Fibroblast of lung (primary cell): Measurements from ENCODE around the gene SLC38A1. TPM values are rescaled to one million over a fixed set of nuclear protein-coding genes. Genes with fewer than 3 reads are reported as not detected.

ENCODE experiments used
- DNase-seq, 2 donors: peaks; one replicate each; pipeline versions ENCODE4 v3.0.0 to v3.0.0-alpha.2; 2010; ENCODE audit warnings: low read depth in 2 of 2
- H2AFZ ChIP-seq: 2 replicates; pipeline ENCODE4 v1.5.1; 2012; ENCODE audit warnings: low read length, control low read depth, inconsistent platforms
- H3K27ac ChIP-seq: 2 replicates; pipeline ENCODE4 v1.5.1; 2011; ENCODE audit warnings: low read length, control low read depth; ENCODE audit not compliant: insufficient read depth
- H3K27me3 ChIP-seq: 2 replicates; pipeline ENCODE4 v1.5.1; 2011; ENCODE audit warnings: mild to moderate bottlenecking, low read length; ENCODE audit not compliant: control insufficient read depth, insufficient read depth
- H3K36me3 ChIP-seq: 2 replicates; pipeline ENCODE4 v1.5.1; 2011; ENCODE audit warnings: low read length; ENCODE audit not compliant: control insufficient read depth, insufficient read depth
- H3K4me1 ChIP-seq: 2 replicates; pipeline ENCODE4 v1.5.1; 2011; ENCODE audit warnings: low read length; ENCODE audit not compliant: control insufficient read depth, insufficient read depth; ENCODE audit errors: extremely low read depth
- H3K4me2 ChIP-seq: 2 replicates; pipeline ENCODE4 v1.5.1; 2011; ENCODE audit warnings: low read length, control low read depth; ENCODE audit not compliant: insufficient read depth; ENCODE audit errors: extremely low read depth
- H3K4me3 ChIP-seq, 4 experiments: fragments of 200-600 bp in 1 of 4; sonication (generic) in 1 of 4; replicated peaks in 1 of 4; 2 replicates each; pipeline ENCODE4 v1.5.1; 2011 to 2016; ENCODE audit warnings: low read length in 4 of 4, low read depth in 3 of 4, mild to moderate bottlenecking in 3 of 4, control low read depth in 2 of 4, inconsistent platforms in 1 of 4, mixed read lengths in 1 of 4; ENCODE audit not compliant: insufficient read depth in 1 of 4; ENCODE audit errors: control extremely low read depth in 1 of 4
- H3K79me2 ChIP-seq: 2 replicates; pipeline ENCODE4 v1.5.1; 2012; ENCODE audit warnings: mild to moderate bottlenecking, low read length, inconsistent platforms; ENCODE audit not compliant: control insufficient read depth, insufficient read depth
- H3K9ac ChIP-seq: 2 replicates; pipeline ENCODE4 v1.5.1; 2011; ENCODE audit warnings: mild to moderate bottlenecking, low read length, control low read depth; ENCODE audit not compliant: insufficient read depth
- H3K9me3 ChIP-seq: 2 replicates; pipeline ENCODE4 v1.5.1; 2012; ENCODE audit warnings: low read depth, low read length; ENCODE audit not compliant: control insufficient read depth, insufficient read depth
- H4K20me1 ChIP-seq: 2 replicates; pipeline ENCODE4 v1.5.1; 2011; ENCODE audit warnings: low read length; ENCODE audit not compliant: control insufficient read depth, insufficient read depth; ENCODE audit errors: extremely low read depth
- EZH2 ChIP-seq: IDR thresholded peaks from 2 replicates; pipeline ENCODE4 v1.5.1; 2012; ENCODE audit warnings: low read length, control low read depth, mild to moderate bottlenecking; ENCODE audit errors: missing control alignments
- polyA plus RNA-seq, 2 donors: library from polyadenylated mRNA; depleted of rRNA in 1 of 2; stranded (reverse) in 1 of 2; unstranded in 1 of 2; fragments of >200 nt; gene quantifications; 2 replicates each; pipeline ENCODE4 v1.2.1, GENCODE V29; 2011 to 2012; ENCODE audit warnings: missing spikeins in 1 of 2
- total RNA-seq: library from RNA; depleted of rRNA; stranded (reverse); fragments of >200 nt; gene quantifications from 2 replicates; pipeline ENCODE4 v1.2.1, GENCODE V29; 2014
- TF ChIP-seq, protein P1 (sequence below), 2 donors: IDR thresholded peaks in 1 of 2; conservative IDR thresholded peaks in 1 of 2; 1 replicate in 1 of 2; 2 replicates in 1 of 2; pipeline ENCODE4 v1.5.1; 2011 to 2012; ENCODE audit warnings: low read length in 2 of 2, control low read depth in 1 of 2, inconsistent platforms in 1 of 2, low read depth in 1 of 2, mild to moderate bottlenecking in 1 of 2

SLC38A1 gene
- total and polyA plus RNA-seq, 2 donors (not counting 1 experiment from before 2014, with no cell fraction given) = 24.3 to 88.8 TPM

DNA sequence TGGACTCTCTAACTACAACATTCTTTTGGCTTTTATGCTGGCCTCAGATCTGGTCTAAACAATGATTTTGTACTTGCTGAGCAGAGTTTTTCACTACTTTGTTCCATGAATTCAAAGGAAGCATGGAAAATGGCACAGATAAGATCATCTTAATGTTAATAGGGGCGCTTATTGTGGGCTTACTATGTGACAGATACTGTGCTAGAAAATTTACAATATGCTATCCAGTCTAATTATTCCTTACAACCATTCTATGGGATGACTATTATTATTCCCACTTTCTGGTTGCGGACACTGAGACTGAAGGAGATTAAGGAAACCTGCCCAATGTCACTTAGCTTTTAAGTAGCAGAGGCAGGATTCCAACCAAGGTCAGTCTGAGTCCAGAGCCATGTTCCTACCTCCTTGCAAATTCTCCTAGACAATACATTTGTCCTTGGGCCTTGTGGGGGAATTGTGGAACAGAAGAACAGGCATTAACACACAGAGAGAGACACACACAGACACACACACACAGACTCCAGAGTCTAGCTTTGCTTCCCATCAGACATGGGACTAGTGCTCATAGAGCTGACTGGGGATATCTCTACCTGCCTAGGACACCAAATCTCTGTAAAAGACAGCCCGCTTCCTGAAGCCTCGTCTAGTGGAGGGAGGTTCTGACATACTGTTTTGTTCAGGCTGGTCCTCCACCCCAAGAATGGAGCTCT is 107.7 kb downstream of the SLC38A1 start:
- Histone ChIP-seq H3K27me3 (peaks cover 2% of the 10 kb centered on the region), H3K79me2 (no peaks in the 10 kb centered on the region), H3K4me3 (no peak overlapping the region), H2AFZ (no peak overlapping the region), H3K4me1 (no peaks in the 10 kb centered on the region), H3K36me3 (no peaks in the 10 kb centered on the region), H3K27ac (no peak overlapping the region), H3K4me2 (no peak overlapping the region), H4K20me1 (no peaks in the 10 kb centered on the region), H3K9ac (no peak overlapping the region), H3K9me3 (no peaks in the 10 kb centered on the region)
- no peak for TF ChIP-seq EZH2
- TF ChIP-seq, protein P1, sequence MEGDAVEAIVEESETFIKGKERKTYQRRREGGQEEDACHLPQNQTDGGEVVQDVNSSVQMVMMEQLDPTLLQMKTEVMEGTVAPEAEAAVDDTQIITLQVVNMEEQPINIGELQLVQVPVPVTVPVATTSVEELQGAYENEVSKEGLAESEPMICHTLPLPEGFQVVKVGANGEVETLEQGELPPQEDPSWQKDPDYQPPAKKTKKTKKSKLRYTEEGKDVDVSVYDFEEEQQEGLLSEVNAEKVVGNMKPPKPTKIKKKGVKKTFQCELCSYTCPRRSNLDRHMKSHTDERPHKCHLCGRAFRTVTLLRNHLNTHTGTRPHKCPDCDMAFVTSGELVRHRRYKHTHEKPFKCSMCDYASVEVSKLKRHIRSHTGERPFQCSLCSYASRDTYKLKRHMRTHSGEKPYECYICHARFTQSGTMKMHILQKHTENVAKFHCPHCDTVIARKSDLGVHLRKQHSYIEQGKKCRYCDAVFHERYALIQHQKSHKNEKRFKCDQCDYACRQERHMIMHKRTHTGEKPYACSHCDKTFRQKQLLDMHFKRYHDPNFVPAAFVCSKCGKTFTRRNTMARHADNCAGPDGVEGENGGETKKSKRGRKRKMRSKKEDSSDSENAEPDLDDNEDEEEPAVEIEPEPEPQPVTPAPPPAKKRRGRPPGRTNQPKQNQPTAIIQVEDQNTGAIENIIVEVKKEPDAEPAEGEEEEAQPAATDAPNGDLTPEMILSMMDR (conservative IDR thresholded peaks at IDR 0.05 in 1 of 2, IDR thresholded peaks at IDR 0.05 in 1 of 2; ENCODE audit: low read depth in 1 of 2, low read length in 2 of 2) = no peak
- DNase-seq = no peak

DNA sequence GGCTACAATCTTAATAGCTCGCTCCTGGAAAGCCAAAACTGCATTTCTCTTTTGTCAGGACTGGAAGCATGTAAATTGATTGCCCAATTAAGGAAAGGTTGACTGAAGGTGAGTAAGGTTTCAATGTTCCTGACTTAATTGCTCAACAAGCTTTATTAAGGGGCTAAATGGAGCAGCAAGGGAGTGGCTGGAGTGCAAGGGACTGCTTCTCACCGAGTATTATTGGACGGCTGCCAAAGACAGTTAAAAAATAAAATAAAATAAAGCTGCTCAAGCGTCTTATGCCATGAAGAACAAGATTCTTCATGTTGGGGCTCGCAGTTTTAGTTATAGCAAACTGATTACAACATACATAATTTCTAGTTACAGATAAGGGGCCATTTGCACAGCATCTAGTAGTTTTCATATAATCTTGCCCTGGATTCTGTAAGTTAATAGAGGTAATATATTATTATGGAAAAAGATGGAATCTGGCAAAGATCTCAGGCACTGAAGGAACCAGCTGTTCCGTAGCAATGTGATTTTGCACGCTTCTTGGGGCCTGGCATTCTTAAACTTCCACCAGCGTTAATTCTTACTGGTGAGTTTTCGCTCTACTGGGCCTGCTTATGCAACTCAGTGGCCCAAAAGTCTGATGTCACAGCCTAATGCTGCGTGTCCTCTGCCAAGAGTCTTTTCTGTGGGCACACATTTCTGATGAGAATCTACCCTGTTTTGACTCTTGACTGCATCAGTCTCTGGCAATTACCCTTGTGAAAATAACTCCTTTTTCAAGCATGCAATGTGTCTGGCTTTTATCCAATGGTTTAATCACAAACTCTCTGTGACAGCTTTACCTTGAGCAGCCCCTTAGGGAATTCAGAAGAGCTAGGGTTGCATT is 108.5 kb downstream of the SLC38A1 start:
- Histone ChIP-seq H3K4me1 (no peaks in the 10 kb centered on the region), H2AFZ (no peak overlapping the region), H3K4me3 (no peak overlapping the region), H3K9me3 (no peaks in the 10 kb centered on the region), H4K20me1 (no peaks in the 10 kb centered on the region), H3K27ac (no peak overlapping the region), H3K27me3 (no peaks in the 10 kb centered on the region), H3K36me3 (no peaks in the 10 kb centered on the region), H3K9ac (no peak overlapping the region), H3K4me2 (no peak overlapping the region), H3K79me2 (no peaks in the 10 kb centered on the region)
- peak; percentile 69 to 93 for DNase-seq
- TF ChIP-seq, protein P1 (conservative IDR thresholded peaks at IDR 0.05 in 1 of 2, IDR thresholded peaks at IDR 0.05 in 1 of 2; ENCODE audit: low read depth in 1 of 2, low read length in 2 of 2) = no peak
- TF ChIP-seq EZH2 = no peak

DNA sequence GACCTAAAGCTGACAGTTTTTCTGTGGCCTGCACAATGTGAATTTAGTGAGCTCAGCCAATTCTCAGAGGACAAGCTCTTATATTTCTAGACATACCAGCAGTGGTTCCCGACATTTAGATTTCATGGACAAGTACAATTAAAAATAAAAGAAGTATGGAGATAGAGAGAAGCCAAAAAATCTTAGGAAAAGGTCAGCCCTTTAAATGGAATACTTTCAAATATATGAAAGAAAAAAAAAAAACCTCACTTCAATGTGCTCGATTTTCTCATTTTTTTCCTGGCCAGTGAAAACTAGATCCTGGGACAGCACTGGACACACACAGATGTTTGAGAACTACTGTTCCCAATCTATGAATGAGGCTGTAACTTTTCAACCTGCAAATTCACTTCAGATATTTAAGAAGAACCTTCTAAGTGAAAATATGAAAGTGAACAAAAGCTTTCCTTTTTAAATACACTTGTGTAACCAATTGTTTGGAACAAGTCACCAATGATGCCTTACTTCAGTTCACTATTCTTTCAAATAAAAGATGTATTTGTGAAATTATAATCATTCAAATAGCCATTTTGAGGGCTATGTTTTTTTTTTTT is 109.4 kb downstream of the SLC38A1 start:
- no peaks in the 10 kb centered on the region for H3K27me3 ChIP-seq

More for the DNA sequence above, 109.4 kb downstream of the SLC38A1 start:
- Histone ChIP-seq H3K4me3 (no peak overlapping the region), H3K4me2 (no peak overlapping the region), H4K20me1 (no peaks in the 10 kb centered on the region), H3K79me2 (no peaks in the 10 kb centered on the region), H3K9me3 (no peaks in the 10 kb centered on the region), H3K4me1 (no peaks in the 10 kb centered on the region), H2AFZ (no peak overlapping the region), H3K27ac (no peak overlapping the region), H3K9ac (no peak overlapping the region), H3K36me3 (no peaks in the 10 kb centered on the region)
- TF ChIP-seq, protein P1 (conservative IDR thresholded peaks at IDR 0.05 in 1 of 2, IDR thresholded peaks at IDR 0.05 in 1 of 2; ENCODE audit: low read depth in 1 of 2, low read length in 2 of 2) = no peak
- no peak for TF ChIP-seq EZH2
- DNase-seq = no peak
